Neural cell (in vitro differentiated cells): ENCODE results near the gene SPTB. TPM values are rescaled to one million over a fixed set of nuclear protein-coding genes. Genes with fewer than 3 reads are reported as not detected.

Experiments
- H2AFZ ChIP-seq: fragments of 200-600, 300-800 bp; sonication (generic), shearing (Covaris generic); 2 replicates; pipeline ENCODE4 v1.6.0; 2014; ENCODE audit warnings: low read depth, mild to moderate bottlenecking, antibody characterized with exemption, low read length, moderate library complexity
- H3F3A ChIP-seq: fragments of 200-600 bp; shearing (Covaris generic); 2 replicates; pipeline ENCODE4 v1.6.1; 2016; ENCODE audit warnings: mild to moderate bottlenecking, moderate library complexity, mixed read lengths, antibody characterized with exemption, low read length; ENCODE audit not compliant: insufficient read depth, poor library complexity, severe bottlenecking
- H3K27ac ChIP-seq: fragments of 200-600, 300-800 bp; sonication (generic), shearing (Covaris generic); 2 replicates; pipeline ENCODE4 v1.5.1; 2014; ENCODE audit warnings: mild to moderate bottlenecking, low read length, moderate library complexity
- H3K27me3 ChIP-seq: fragments of 300-800, 200-600 bp; sonication (generic), shearing (Covaris generic); 2 replicates; pipeline ENCODE4 v1.6.0; 2014; ENCODE audit warnings: mild to moderate bottlenecking, low read depth, low read length, moderate library complexity; ENCODE audit not compliant: insufficient read depth
- H3K36me3 ChIP-seq: fragments of 300-800, 200-600 bp; sonication (generic), shearing (Covaris generic); 2 replicates; pipeline ENCODE4 v1.5.1; 2014; ENCODE audit warnings: mild to moderate bottlenecking, antibody characterized with exemption, low read length, moderate library complexity; ENCODE audit not compliant: insufficient read depth
- H3K4me2 ChIP-seq: fragments of 300-800, 200-600 bp; sonication (generic), shearing (Covaris generic); 2 replicates; pipeline ENCODE4 v1.6.0; 2014; ENCODE audit warnings: mild to moderate bottlenecking, low read length
- H3K4me3 ChIP-seq: fragments of 300-800, 200-600 bp; sonication (generic), shearing (Covaris generic); 2 replicates; pipeline ENCODE4 v1.5.1; 2014; ENCODE audit warnings: mild to moderate bottlenecking, low read length, moderate library complexity
- H3K79me2 ChIP-seq: fragments of 200-600 bp; shearing (Covaris generic); replicated peaks from 2 replicates; pipeline ENCODE4 v1.6.0; 2014; ENCODE audit warnings: mild to moderate bottlenecking, low read length, moderate library complexity; ENCODE audit not compliant: insufficient read depth
- H3K9ac ChIP-seq: fragments of 300-800, 200-600 bp; sonication (generic), shearing (Covaris generic); 2 replicates; pipeline ENCODE4 v1.6.1; 2016; ENCODE audit warnings: mild to moderate bottlenecking, low read length, mixed read lengths
- H3K9me2 ChIP-seq: fragments of 200-600 bp; shearing (Covaris generic); 2 replicates; pipeline ENCODE4 v1.6.1; 2016; ENCODE audit warnings: mild to moderate bottlenecking, low read length, mixed read lengths; ENCODE audit not compliant: insufficient read depth
- H3K9me3 ChIP-seq: fragments of 200-600, 300-800 bp; sonication (generic), shearing (Covaris generic); 2 replicates; pipeline ENCODE4 v1.6.1; 2016; ENCODE audit warnings: mild to moderate bottlenecking, mixed run types, low read length, moderate library complexity, mixed read lengths
- H4K20me1 ChIP-seq: fragments of 200-600 bp; shearing (Covaris generic); 2 replicates; pipeline ENCODE4 v1.6.1; 2016; ENCODE audit warnings: mild to moderate bottlenecking, mixed run types; ENCODE audit not compliant: insufficient read depth
- EP300 ChIP-seq: fragments of 450-650 bp; conservative IDR thresholded peaks from 2 replicates; pipeline ENCODE4 v1.6.1; 2014; ENCODE audit warnings: antibody characterized with exemption, mild to moderate bottlenecking, moderate library complexity; ENCODE audit not compliant: poor library complexity, severe bottlenecking
- EZH2 ChIP-seq: fragments of 200-600, 300-800 bp; shearing (Covaris generic), sonication (generic); IDR thresholded peaks from 2 replicates; pipeline ENCODE4 v1.6.1; 2014; ENCODE audit warnings: antibody characterized with exemption, low read length, borderline replicate concordance, mild to moderate bottlenecking; ENCODE audit not compliant: insufficient read depth, poor library complexity, severe bottlenecking
- MXI1 ChIP-seq: fragments of 450-650 bp; conservative IDR thresholded peaks from 2 replicates; pipeline ENCODE4 v1.6.1; 2014; ENCODE audit warnings: antibody characterized with exemption, mild to moderate bottlenecking; ENCODE audit not compliant: poor library complexity, severe bottlenecking
- POLR2AphosphoS5 ChIP-seq: IDR thresholded peaks from 2 replicates; pipeline ENCODE4 v1.6.1; 2012
- RAD21 ChIP-seq: fragments of 450-650 bp; conservative IDR thresholded peaks from 2 replicates; pipeline ENCODE4 v1.6.1; 2014; ENCODE audit warnings: antibody characterized with exemption, mild to moderate bottlenecking, moderate library complexity
- SMC3 ChIP-seq: fragments of 450-650 bp; conservative IDR thresholded peaks from 2 replicates; pipeline ENCODE4 v1.6.1; 2014; ENCODE audit warnings: antibody characterized with exemption, mild to moderate bottlenecking, moderate library complexity; ENCODE audit not compliant: poor library complexity
- TAF1 ChIP-seq: IDR thresholded peaks from 2 replicates; pipeline ENCODE4 v1.6.1; 2012; ENCODE audit warnings: low read depth
- polyA plus RNA-seq: library from polyadenylated mRNA; depleted of rRNA; stranded (reverse); fragments of >200 nt; gene quantifications from 2 replicates; pipeline ENCODE4 v1.2.3, GENCODE V29; 2014
- TF ChIP-seq, protein P1 (sequence below): IDR thresholded peaks from 2 replicates; pipeline ENCODE4 v1.6.1; 2012; ENCODE audit warnings: borderline replicate concordance
- TF ChIP-seq, protein P2 (sequence below): fragments of 450-650 bp; IDR thresholded peaks from 2 replicates; pipeline ENCODE4 v1.5.1; 2014; ENCODE audit warnings: antibody characterized with exemption, mild to moderate bottlenecking, moderate library complexity; ENCODE audit not compliant: poor library complexity, severe bottlenecking

Gene SPTB
- polyA plus RNA-seq, 1 donor from 2014 or later, result 1.9 TPM

DNA sequence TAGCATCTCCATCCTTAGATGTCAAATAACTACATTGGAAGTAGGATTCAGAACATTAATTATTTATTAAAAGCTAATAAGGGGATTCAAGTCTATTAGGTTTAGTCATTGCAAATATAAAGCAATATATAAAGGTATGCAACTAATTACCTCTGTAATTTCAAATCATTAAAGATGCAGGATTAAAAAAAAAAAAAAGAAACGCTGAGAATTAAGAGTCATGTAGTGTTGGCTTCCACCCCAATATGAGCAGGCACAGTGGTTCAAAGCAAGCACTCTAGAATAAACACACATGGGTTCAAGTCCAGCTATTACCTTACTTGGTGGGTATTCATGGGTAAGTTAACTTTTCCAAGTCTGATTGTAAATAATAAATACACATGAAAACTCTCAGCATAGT, 10.9 kb downstream of the SPTB start:
- H3K9me2 ChIP-seq, result no peaks in the 10 kb centered on the region
- no peak overlapping the region for H3K4me3 ChIP-seq
- H3K79me2 ChIP-seq, result no peaks in the 10 kb centered on the region
- H3K36me3 ChIP-seq, result no peaks in the 10 kb centered on the region
- no peaks in the 10 kb centered on the region for H3K27me3 ChIP-seq
- no peak overlapping the region for H3K27ac ChIP-seq
- H3F3A ChIP-seq, result no peaks in the 10 kb centered on the region
- no peaks in the 10 kb centered on the region for H3K9me3 ChIP-seq
- no peak overlapping the region for H3K4me2 ChIP-seq
- no peaks in the 10 kb centered on the region for H4K20me1 ChIP-seq
- no peak overlapping the region for H2AFZ ChIP-seq
- TF ChIP-seq MXI1 (no peak), EZH2 (no peak), TAF1 (no peak), RAD21 (no peak), SMC3 (no peak), EP300 (no peak), POLR2AphosphoS5 (no peak)
- TF ChIP-seq, protein P1, sequence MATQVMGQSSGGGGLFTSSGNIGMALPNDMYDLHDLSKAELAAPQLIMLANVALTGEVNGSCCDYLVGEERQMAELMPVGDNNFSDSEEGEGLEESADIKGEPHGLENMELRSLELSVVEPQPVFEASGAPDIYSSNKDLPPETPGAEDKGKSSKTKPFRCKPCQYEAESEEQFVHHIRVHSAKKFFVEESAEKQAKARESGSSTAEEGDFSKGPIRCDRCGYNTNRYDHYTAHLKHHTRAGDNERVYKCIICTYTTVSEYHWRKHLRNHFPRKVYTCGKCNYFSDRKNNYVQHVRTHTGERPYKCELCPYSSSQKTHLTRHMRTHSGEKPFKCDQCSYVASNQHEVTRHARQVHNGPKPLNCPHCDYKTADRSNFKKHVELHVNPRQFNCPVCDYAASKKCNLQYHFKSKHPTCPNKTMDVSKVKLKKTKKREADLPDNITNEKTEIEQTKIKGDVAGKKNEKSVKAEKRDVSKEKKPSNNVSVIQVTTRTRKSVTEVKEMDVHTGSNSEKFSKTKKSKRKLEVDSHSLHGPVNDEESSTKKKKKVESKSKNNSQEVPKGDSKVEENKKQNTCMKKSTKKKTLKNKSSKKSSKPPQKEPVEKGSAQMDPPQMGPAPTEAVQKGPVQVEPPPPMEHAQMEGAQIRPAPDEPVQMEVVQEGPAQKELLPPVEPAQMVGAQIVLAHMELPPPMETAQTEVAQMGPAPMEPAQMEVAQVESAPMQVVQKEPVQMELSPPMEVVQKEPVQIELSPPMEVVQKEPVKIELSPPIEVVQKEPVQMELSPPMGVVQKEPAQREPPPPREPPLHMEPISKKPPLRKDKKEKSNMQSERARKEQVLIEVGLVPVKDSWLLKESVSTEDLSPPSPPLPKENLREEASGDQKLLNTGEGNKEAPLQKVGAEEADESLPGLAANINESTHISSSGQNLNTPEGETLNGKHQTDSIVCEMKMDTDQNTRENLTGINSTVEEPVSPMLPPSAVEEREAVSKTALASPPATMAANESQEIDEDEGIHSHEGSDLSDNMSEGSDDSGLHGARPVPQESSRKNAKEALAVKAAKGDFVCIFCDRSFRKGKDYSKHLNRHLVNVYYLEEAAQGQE, result no peak
- TF ChIP-seq, protein P2, sequence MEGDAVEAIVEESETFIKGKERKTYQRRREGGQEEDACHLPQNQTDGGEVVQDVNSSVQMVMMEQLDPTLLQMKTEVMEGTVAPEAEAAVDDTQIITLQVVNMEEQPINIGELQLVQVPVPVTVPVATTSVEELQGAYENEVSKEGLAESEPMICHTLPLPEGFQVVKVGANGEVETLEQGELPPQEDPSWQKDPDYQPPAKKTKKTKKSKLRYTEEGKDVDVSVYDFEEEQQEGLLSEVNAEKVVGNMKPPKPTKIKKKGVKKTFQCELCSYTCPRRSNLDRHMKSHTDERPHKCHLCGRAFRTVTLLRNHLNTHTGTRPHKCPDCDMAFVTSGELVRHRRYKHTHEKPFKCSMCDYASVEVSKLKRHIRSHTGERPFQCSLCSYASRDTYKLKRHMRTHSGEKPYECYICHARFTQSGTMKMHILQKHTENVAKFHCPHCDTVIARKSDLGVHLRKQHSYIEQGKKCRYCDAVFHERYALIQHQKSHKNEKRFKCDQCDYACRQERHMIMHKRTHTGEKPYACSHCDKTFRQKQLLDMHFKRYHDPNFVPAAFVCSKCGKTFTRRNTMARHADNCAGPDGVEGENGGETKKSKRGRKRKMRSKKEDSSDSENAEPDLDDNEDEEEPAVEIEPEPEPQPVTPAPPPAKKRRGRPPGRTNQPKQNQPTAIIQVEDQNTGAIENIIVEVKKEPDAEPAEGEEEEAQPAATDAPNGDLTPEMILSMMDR, result no peak
- no peak overlapping the region for H3K9ac ChIP-seq

DNA sequence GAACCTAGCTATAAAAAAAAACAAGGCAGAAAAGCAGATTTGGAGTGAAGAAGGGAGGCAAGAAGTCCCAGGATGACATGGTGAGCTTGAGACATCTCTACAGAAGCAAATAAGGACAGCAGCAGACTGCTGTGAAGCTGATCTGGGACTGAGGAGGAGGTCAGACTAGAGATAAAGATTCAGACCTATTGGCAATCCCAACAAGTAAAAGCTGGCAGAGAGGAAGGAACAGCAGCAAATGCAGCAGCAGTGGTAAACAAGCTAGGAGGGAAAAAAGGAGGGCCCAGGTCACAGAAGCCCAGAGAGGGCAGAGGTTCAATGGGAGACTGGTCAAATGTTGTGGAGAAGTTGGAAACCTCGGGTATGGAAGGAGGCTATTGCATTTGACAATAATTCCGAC, 11.3 kb downstream of the SPTB start:
- no peak overlapping the region for H3K27ac ChIP-seq
- no peaks in the 10 kb centered on the region for H3K27me3 ChIP-seq
- no peaks in the 10 kb centered on the region for H3F3A ChIP-seq
- H3K4me2 ChIP-seq, result no peak overlapping the region
- H4K20me1 ChIP-seq, result no peaks in the 10 kb centered on the region
- TF ChIP-seq TAF1, result no peak
- no peak for TF ChIP-seq EP300
- no peak overlapping the region for H3K4me3 ChIP-seq
- no peaks in the 10 kb centered on the region for H3K79me2 ChIP-seq
- H3K9me3 ChIP-seq, result no peaks in the 10 kb centered on the region
- H3K9ac ChIP-seq, result no peak overlapping the region
- no peaks in the 10 kb centered on the region for H3K9me2 ChIP-seq
- no peaks in the 10 kb centered on the region for H3K36me3 ChIP-seq
- H2AFZ ChIP-seq, result no peak overlapping the region

DNA sequence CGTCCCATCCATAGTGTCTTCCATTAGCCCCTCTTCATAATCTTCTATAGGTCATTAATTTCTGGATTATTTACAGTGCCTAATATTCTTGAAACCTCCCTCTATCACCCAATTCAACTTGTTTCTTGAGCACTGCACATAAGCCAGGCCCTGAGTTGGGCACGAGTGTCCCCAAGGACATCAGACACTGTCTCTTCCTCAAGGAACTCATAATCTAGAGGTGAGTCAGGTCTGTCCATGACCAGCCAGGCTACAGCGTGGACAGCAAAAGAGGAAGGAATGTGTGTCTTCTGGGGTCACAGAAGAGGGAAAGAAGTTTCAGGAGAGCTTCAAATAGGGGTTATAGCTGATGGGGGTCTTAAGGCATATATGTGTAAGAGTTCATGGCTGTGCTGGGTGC, 12.5 kb downstream of the SPTB start:
- Histone ChIP-seq H4K20me1 (no peaks in the 10 kb centered on the region), H3K27ac (no peak overlapping the region), H3K4me2 (no peak overlapping the region), H2AFZ (no peak overlapping the region), H3K36me3 (no peaks in the 10 kb centered on the region), H3K79me2 (no peaks in the 10 kb centered on the region), H3K27me3 (no peaks in the 10 kb centered on the region), H3K4me3 (no peak overlapping the region), H3F3A (no peaks in the 10 kb centered on the region), H3K9ac (no peak overlapping the region), H3K9me2 (no peaks in the 10 kb centered on the region), H3K9me3 (no peaks in the 10 kb centered on the region)
- TF ChIP-seq TAF1 (no peak), EP300 (no peak), SMC3 (no peak), RAD21 (no peak), EZH2 (no peak), MXI1 (no peak), POLR2AphosphoS5 (no peak)
- TF ChIP-seq, protein P2, result no peak
- TF ChIP-seq, protein P1, result no peak
